Thymus (tissue), 11 donors: ENCODE measurements around the gene GET4. TPM values are rescaled to one million over a fixed set of nuclear protein-coding genes. Genes with fewer than 3 reads are reported as not detected.
A peak's percentile ranks its signal among the peaks of the same experiment; 100 is the strongest.

Experiments used
- DNase-seq, 9 donors: peaks; one replicate each; pipeline ENCODE4 v3.0.0-alpha.2; 2013; ENCODE audit warnings: low spot score in 9 of 9, low read depth in 6 of 9, missing footprints in 1 of 9
- H3K27ac ChIP-seq, 2 donors: one replicate each; pipeline ENCODE4 v1.5.1; 2013; ENCODE audit warnings: control low read depth in 1 of 2, low read depth in 1 of 2, low read length in 1 of 2, mild to moderate bottlenecking in 1 of 2, moderate library complexity in 1 of 2
- H3K27me3 ChIP-seq, 2 donors: one replicate each; pipeline ENCODE4 v1.5.1; 2013; ENCODE audit warnings: low read length in 1 of 2; ENCODE audit not compliant: control insufficient read depth in 2 of 2, insufficient read depth in 1 of 2
- H3K36me3 ChIP-seq, 2 donors: one replicate each; pipeline ENCODE4 v1.5.1; 2013; ENCODE audit warnings: low read length in 1 of 2, mild to moderate bottlenecking in 1 of 2, moderate library complexity in 1 of 2; ENCODE audit not compliant: control insufficient read depth in 2 of 2, insufficient read depth in 2 of 2
- H3K4me1 ChIP-seq, 2 donors: one replicate each; pipeline ENCODE4 v1.5.1; 2013; ENCODE audit warnings: low read length in 2 of 2; ENCODE audit not compliant: control insufficient read depth in 2 of 2, insufficient read depth in 2 of 2
- H3K4me3 ChIP-seq, 2 donors: one replicate each; pipeline ENCODE4 v1.5.1; 2013; ENCODE audit warnings: low read length in 2 of 2, control low read depth in 1 of 2, mild to moderate bottlenecking in 1 of 2
- H3K9me3 ChIP-seq, 2 donors: one replicate each; pipeline ENCODE4 v1.5.1; 2013; ENCODE audit warnings: low read length in 1 of 2, mild to moderate bottlenecking in 1 of 2; ENCODE audit not compliant: control insufficient read depth in 2 of 2, insufficient read depth in 1 of 2
- WGBS: extraction: QIAGEN DNeasy Blood & Tissue Kit; methylation state at CpG from one replicate; pipeline ENCODE4 v1.1.7; 2013; 5-methylcytosine and 5-hydroxymethylcytosine counted together
- polyA plus RNA-seq: library from polyadenylated mRNA; stranded (reverse); fragments of 200-250 nt; gene quantifications from one replicate; pipeline ENCODE4 v1.2.3, GENCODE V29; 2013
- total RNA-seq: library from RNA; stranded (reverse); fragments of 120-200 nt; gene quantifications from one replicate; pipeline ENCODE4 v1.2.4, GENCODE V29; 2013
- donor health status: healthy.

Gene GET4
- total and polyA plus RNA-seq, 2 donors: 24.3 to 84.7 TPM

DNA sequence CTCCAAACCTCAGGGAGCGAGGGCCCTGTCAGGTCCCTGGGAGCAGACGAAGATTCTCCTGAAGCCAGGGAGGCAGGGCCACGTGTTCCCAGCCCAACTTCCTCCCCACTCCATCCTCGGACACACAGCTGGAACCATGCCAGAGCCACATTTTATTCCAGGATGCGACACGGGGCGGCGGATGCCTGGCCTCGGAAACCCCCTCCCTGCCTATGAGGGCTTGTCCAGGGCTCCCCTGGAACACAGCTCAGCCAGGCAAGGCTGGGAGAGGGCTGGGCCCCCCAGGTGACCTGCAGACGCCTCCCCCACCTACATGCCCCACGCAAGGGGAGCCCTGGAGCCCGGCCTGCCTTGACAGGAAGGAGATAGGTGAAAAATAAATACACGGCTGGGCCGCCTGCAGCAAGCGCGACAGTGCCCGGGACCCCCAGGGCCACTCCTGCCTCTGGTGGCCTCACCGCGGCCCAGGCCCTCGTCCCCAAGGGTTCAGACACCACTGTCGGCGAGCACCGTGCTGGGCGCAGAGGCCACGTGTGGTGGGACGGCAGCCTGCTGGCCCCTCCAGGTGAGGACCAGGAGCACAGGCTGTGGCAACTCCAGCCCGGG, 21.5 kb downstream of the GET4 start:
- peaks cover 36 to 55% of the 10 kb centered on the region in 2 donors for H3K36me3 ChIP-seq
- H3K4me3 ChIP-seq: no peak overlapping the region
- 91% methylated on average over 27 of the region's 27 CpGs for WGBS
- DNase-seq: no peak
- H3K9me3 ChIP-seq: no peaks in the 10 kb centered on the region
- peaks cover 0 to 5% of the 10 kb centered on the region in 2 donors for H3K4me1 ChIP-seq
- no peak overlapping the region for H3K27ac ChIP-seq
- H3K27me3 ChIP-seq: no peaks in the 10 kb centered on the region

- no peak overlapping the region for H3K4me3 ChIP-seq
These were observed 22.1 kb downstream of the GET4 start for GRCh38 chr7:898460-898854.

DNA sequence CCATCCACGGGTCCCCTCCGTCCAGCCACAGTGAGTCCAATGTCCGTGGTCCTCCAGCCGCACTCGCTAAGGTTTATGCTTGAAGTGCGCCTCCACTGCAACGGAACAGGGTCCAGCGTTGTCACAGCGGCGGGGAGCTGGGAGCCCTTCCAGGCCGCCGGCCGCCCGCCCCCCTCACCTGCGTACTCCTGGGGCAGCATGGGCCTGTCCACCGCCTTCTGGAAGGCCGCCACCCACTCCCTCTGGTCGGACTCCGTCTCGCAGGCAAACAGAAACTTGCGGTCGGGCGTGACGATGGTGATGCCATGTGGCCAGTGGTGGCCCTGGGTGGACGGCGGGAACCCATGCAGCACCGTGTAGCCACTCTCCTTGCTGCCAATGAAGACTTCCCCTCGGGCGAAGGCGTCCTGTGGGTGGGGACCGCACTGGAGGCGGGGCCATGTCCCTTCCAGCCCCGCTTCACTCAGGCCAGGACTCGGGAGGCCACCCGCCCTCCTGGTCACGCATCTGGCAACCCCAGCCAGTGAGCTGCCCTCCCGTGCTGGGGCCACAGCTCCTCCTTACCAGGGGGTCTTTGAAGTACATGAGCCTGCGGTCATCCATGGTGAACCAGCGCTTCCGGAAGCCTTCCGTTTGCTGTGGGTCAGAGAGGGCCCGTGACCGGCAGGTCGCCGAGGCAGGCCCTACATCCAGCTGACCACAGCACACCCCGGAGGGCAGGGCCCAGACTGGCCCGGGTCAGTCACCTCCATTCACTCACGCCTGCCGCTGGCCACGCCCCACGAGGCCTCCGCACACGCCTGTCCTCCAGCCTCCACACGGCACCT, 22.7 kb downstream of the GET4 start:
- Histone ChIP-seq H3K4me1 (peaks cover 0 to 5% of the 10 kb centered on the region in 2 donors), H3K36me3 (peaks cover 27 to 43% of the 10 kb centered on the region in 2 donors), H3K4me3 (no peak overlapping the region), H3K27ac (no peak overlapping the region), H3K27me3 (peaks cover 0 to under 1% of the 10 kb centered on the region in 2 donors), H3K9me3 (no peaks in the 10 kb centered on the region)
- no peak for DNase-seq
- 94% methylated on average over 54 of the region's 54 CpGs for WGBS

More at GRCh38 chr7:898460-898854, 22.1 kb downstream of the GET4 start:
- Histone ChIP-seq H3K4me1 (peaks cover 0 to 5% of the 10 kb centered on the region in 2 donors), H3K9me3 (no peaks in the 10 kb centered on the region), H3K27ac (no peak overlapping the region), H3K27me3 (no peaks in the 10 kb centered on the region), H3K36me3 (peaks cover 33 to 49% of the 10 kb centered on the region in 2 donors)
- WGBS: 93% methylated on average over 18 of the region's 18 CpGs
- no peak for DNase-seq

- 98% methylated on average over 16 of the region's 16 CpGs for WGBS
- DNase-seq: no peak
- H3K4me1 ChIP-seq: peaks cover 0 to 5% of the 10 kb centered on the region in 2 donors
- no peak overlapping the region for H3K4me3 ChIP-seq
- peak overlapping the region in 1 of 2 donors; percentile 10 for H3K27ac ChIP-seq
- peaks cover 23 to 36% of the 10 kb centered on the region in 2 donors for H3K36me3 ChIP-seq
- peaks cover 0 to 7% of the 10 kb centered on the region in 2 donors for H3K27me3 ChIP-seq
- H3K9me3 ChIP-seq: no peaks in the 10 kb centered on the region
These were observed 23.5 kb downstream of the GET4 start for GRCh38 chr7:899806-900205.

- Histone ChIP-seq H3K4me3 (no peak overlapping the region), H3K36me3 (peaks cover 17 to 29% of the 10 kb centered on the region in 2 donors), H3K4me1 (peaks cover 0 to 5% of the 10 kb centered on the region in 2 donors), H3K9me3 (no peaks in the 10 kb centered on the region), H3K27ac (no peak overlapping the region), H3K27me3 (peaks cover 0 to 11% of the 10 kb centered on the region in 2 donors)
- no peak for DNase-seq
- 89% methylated on average over 26 of the region's 26 CpGs for WGBS
These were observed 24.1 kb downstream of the GET4 start for GRCh38 chr7:900331-901040.

DNA sequence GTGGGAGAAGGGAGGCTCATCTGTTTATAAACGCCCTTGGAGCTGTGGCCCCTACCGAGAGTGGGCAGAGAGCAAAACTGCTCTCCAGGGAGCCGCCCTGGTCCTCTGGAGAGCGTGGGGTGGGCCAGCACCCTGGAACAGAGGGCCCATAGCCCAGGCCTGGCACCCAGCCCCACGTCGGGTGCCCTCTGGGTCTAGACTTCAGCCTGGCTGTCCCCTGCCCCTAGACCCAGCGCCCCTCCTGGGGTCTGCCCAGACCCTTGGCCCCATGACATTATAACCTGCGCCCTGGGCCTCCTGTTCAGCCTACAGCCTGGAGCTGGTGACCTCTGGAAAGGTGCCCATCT, 24.7 kb downstream of the GET4 start:
- DNase-seq: no peak
- Histone ChIP-seq H3K4me1 (peaks cover 0 to 5% of the 10 kb centered on the region in 2 donors), H3K27me3 (peaks cover 0 to 11% of the 10 kb centered on the region in 2 donors), H3K36me3 (peaks cover 11 to 24% of the 10 kb centered on the region in 2 donors), H3K9me3 (no peaks in the 10 kb centered on the region), H3K4me3 (no peak overlapping the region), H3K27ac (no peak overlapping the region)
- WGBS: 93% methylated on average over 8 of the region's 8 CpGs

DNA sequence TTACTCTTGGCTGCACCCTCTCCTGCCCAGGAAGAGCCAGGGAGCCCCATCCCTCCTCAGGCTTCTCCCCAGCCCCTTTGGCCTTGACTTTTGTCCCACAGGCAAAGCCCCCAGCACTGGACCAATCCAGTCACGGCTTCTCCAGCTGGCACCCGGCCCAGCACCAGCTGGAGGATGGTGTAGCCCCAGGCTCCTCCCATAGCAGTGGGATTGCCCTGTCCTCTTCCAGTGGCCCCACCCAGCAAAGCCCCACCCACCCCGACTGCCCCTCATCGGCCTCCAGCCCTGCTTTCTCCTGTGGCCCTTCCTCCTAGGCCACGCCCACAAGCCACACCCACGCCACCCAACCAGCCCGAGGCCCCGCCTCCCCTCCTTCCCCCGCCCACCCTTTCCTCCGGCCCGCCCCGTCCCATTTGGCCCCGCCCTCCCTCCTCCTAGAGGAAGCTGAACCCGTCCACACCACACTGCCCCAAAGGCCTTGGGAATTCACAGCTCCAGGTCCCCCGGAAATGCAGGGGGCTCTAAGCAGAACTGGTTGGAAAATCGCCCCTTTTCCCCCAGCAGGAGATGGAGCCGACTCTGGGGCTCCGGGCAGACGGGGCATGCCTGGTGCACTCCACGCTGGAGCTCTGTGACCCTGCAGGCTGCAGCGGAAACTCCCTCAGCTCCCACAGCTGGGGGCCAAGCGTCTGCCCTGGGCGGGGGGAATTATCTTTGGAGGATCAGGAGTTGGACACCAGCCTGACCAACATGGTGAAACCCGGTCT, 25.2 kb downstream of the GET4 start:
- peak in 1 of 9 donors; percentile 33 for DNase-seq
- WGBS: 44% methylated on average over 24 of the region's 24 CpGs
- no peak overlapping the region for H3K27ac ChIP-seq

DNA sequence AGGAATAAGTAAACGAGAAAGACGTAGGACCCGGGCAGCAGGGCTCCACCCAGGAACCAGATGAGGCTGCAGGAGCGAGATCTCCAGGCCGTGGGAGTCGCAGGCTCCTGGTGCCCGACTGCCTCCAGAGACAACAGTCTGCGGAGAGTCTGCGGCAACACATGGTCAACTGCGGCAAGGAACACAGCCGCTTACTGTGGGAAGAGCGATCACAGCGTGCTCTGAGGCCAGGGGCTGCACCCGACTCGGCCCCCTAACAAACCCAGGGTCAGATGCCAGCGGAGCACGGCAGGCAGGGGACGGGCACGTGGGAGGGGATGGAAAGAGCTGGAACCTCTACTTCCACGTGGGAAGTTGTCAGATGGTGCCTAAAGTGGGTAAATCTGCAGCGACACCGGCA, 26.6 kb downstream of the GET4 start:
- no peaks in the 10 kb centered on the region for H3K9me3 ChIP-seq

More for the DNA sequence above, 25.2 kb downstream of the GET4 start:
- H3K4me3 ChIP-seq: no peak overlapping the region
- peaks cover 0 to 5% of the 10 kb centered on the region in 2 donors for H3K4me1 ChIP-seq
- H3K36me3 ChIP-seq: peaks cover 6 to 18% of the 10 kb centered on the region in 2 donors
- no peaks in the 10 kb centered on the region for H3K9me3 ChIP-seq
- peaks cover 0 to 11% of the 10 kb centered on the region in 2 donors for H3K27me3 ChIP-seq

More for the DNA sequence above, 26.6 kb downstream of the GET4 start:
- no peak overlapping the region for H3K27ac ChIP-seq
- 97% methylated on average over 22 of the region's 22 CpGs for WGBS
- H3K36me3 ChIP-seq: peaks cover 0 to 4% of the 10 kb centered on the region in 2 donors
- peaks cover 0 to 5% of the 10 kb centered on the region in 2 donors for H3K4me1 ChIP-seq
- peaks cover 2 to 16% of the 10 kb centered on the region in 2 donors for H3K27me3 ChIP-seq
- no peak overlapping the region for H3K4me3 ChIP-seq
- no peak for DNase-seq
